Dendritic cell treated with granulocyte-macrophage colony-stimulating factor and Interleukin-4, amounts not matched to agents 40 ng/mL and 50 ng/mL, for 4 days (primary cell): ENCODE measurements around the gene EXD3.

Source experiments
- H3K27ac Mint-ChIP-seq: one replicate; pipeline ENCODE4 v1.8.0; 2022; ENCODE audit warnings: mild to moderate bottlenecking, mixed read lengths
- H3K27me3 Mint-ChIP-seq: one replicate; pipeline ENCODE4 v1.8.0; 2022; ENCODE audit warnings: mild to moderate bottlenecking, mixed read lengths
- H3K36me3 Mint-ChIP-seq: one replicate; pipeline ENCODE4 v1.8.0; 2022; ENCODE audit warnings: low read depth, mixed read lengths
- H3K4me1 Mint-ChIP-seq: one replicate; pipeline ENCODE4 v1.8.0; 2022; ENCODE audit warnings: low read depth, mixed read lengths
- H3K4me3 Mint-ChIP-seq: one replicate; pipeline ENCODE4 v1.8.0; 2022; ENCODE audit warnings: mild to moderate bottlenecking, moderate library complexity, mixed read lengths
- H3K9me3 Mint-ChIP-seq: one replicate; pipeline ENCODE4 v1.8.0; 2022; ENCODE audit warnings: mixed read lengths
- intact Hi-C: fragments of 100-400 bp; cut with micrococcal nuclease; formaldehyde crosslinking; loops from one replicate; pipeline ENCODE4 v1.15.0; 2022

EXD3 gene

GRCh38 chr9:137376386-137376785, 46.6 kb downstream of the EXD3 start:
- Mint-ChIP-seq H3K27me3 (peaks cover 9% of the 10 kb centered on the region), H3K36me3 (peaks cover 16% of the 10 kb centered on the region), H3K4me1 (no peaks in the 10 kb centered on the region), H3K4me3 (no peak overlapping the region), H3K27ac (no peak overlapping the region), H3K9me3 (peaks cover 18% of the 10 kb centered on the region)
- intact Hi-C loops, result no loop called here

DNA sequence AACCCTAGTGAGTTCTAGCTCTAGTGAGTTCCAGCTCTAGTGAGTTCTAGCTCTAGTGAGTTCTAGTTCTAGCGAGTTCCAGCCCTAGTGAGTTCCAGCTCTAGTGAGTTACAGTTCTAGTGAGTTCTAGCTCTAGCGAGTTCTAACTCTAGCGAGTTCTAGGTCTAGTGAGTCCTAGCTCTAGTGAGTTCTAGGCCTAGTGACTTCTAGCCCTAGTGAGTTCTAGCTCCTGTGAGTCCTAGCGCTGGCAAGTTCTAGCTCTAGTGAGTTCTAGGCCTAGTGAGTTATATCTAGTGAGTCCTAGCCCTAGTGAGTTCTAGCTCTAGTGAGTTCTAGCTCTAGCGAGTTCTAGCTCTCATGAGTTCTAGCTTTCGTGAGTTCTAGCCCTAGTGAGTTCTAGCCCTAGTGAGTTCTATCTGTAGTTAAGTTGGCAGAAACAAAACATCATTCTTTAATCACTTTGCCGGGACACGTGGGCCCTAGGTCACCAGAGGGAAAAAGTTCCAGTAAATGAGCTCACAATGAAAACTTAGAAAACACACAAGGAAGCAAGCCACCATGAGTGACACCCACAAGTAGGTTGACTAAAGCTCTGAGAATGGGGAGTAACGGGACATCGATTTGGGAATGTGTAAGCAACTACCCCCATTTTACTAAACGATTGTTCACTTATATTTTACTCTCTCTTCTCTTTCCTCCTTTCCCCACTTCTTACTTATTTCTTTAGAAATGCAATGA, 47.5 kb downstream of the EXD3 start:
- H3K27me3 Mint-ChIP-seq, result peaks cover 9% of the 10 kb centered on the region
- intact Hi-C loops, result no loop called here
- peaks cover 18% of the 10 kb centered on the region for H3K9me3 Mint-ChIP-seq
- no peaks in the 10 kb centered on the region for H3K4me1 Mint-ChIP-seq
- H3K36me3 Mint-ChIP-seq, result peaks cover 16% of the 10 kb centered on the region
- no peak overlapping the region for H3K27ac Mint-ChIP-seq
- no peak overlapping the region for H3K4me3 Mint-ChIP-seq

DNA sequence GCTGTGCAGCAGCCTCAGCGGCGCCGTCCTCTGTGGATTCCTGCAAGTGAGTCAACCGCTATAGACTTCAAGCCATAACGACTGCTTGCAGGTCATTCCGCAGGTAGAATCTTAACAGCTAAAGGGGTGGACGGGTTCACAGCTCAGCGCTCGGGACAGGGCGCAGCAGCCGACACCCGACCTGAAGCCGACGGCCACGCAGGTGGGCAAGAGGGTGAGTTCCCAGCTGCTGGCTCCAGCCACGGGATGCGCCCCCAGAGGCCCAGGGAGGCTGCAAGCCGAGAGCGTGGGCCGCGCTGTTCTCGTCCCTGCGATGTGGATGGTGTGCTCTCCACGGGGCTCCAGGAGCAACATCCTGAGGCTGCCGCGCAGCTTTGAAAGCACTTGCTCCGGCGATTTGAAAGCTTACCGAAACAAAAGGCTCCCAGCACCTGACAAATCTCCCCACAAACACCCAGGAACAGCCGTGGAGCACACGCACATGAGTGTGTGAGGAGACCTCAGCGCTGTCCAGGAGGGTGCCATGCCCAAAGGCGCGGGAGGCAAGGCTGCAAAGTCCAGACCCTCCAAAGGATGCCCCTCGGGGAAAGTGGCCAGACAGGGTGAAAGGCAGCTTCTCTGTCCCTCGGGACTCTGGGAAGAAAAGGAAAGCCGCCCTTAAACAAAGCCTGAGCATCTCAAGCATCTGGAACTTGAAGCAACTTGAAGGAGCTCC, 48.7 kb downstream of the EXD3 start:
- intact Hi-C loops, result no loop called here
- Mint-ChIP-seq H3K27me3 (peaks cover 9% of the 10 kb centered on the region), H3K4me3 (no peak overlapping the region), H3K4me1 (no peaks in the 10 kb centered on the region), H3K9me3 (peaks cover 11% of the 10 kb centered on the region), H3K27ac (no peak overlapping the region), H3K36me3 (peaks cover 9% of the 10 kb centered on the region)

DNA sequence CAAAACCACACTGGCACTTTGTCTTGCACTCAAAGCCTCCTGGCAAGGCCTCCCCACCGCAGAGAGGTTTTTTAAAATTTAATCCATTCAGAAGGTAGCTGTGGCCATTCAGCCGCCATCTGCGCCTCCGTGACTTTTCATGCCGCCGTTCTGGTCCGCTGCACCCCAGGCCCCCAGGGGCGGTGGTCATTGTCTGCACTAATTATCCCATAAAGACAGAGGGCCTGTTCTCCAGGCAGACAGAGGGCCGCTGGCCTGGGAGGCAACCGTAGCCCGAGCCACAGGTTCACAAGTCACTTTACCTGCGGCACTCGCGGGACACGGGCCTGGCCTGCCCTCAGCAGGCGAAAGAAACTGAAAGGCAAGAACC, 49.4 kb downstream of the EXD3 start:
- no peak overlapping the region for H3K4me3 Mint-ChIP-seq

GRCh38 chr9:137372693-137373610, 50.0 kb downstream of the EXD3 start:
- H3K4me3 Mint-ChIP-seq, result no peak overlapping the region
- peaks cover 6% of the 10 kb centered on the region for H3K27me3 Mint-ChIP-seq
- peaks cover 7% of the 10 kb centered on the region for H3K36me3 Mint-ChIP-seq
- no peak overlapping the region for H3K27ac Mint-ChIP-seq
- peaks cover 9% of the 10 kb centered on the region for H3K9me3 Mint-ChIP-seq
- no peaks in the 10 kb centered on the region for H3K4me1 Mint-ChIP-seq
- intact Hi-C loops, result no loop called here

More for the DNA sequence above, 49.4 kb downstream of the EXD3 start:
- intact Hi-C loops, result no loop called here
- Mint-ChIP-seq H3K27ac (no peak overlapping the region), H3K27me3 (peaks cover 9% of the 10 kb centered on the region), H3K4me1 (no peaks in the 10 kb centered on the region), H3K36me3 (peaks cover 7% of the 10 kb centered on the region), H3K9me3 (peaks cover 9% of the 10 kb centered on the region)

GRCh38 chr9:137371946-137372651, 50.9 kb downstream of the EXD3 start:
- H3K4me3 Mint-ChIP-seq, result no peak overlapping the region
- H3K9me3 Mint-ChIP-seq, result peaks cover 9% of the 10 kb centered on the region
- no peaks in the 10 kb centered on the region for H3K4me1 Mint-ChIP-seq
- intact Hi-C loops, result no loop called here
- peaks cover 6% of the 10 kb centered on the region for H3K27me3 Mint-ChIP-seq
- peaks cover 14% of the 10 kb centered on the region for H3K36me3 Mint-ChIP-seq
- no peak overlapping the region for H3K27ac Mint-ChIP-seq

- peaks cover 14% of the 10 kb centered on the region for H3K36me3 Mint-ChIP-seq
- peaks cover 2% of the 10 kb centered on the region for H3K27me3 Mint-ChIP-seq
- no peaks in the 10 kb centered on the region for H3K4me1 Mint-ChIP-seq
- H3K4me3 Mint-ChIP-seq, result no peak overlapping the region
- intact Hi-C loops, result no loop called here
- H3K9me3 Mint-ChIP-seq, result peaks cover 9% of the 10 kb centered on the region
- no peak overlapping the region for H3K27ac Mint-ChIP-seq
These were observed 51.4 kb downstream of the EXD3 start for GRCh38 chr9:137371521-137371941.

DNA sequence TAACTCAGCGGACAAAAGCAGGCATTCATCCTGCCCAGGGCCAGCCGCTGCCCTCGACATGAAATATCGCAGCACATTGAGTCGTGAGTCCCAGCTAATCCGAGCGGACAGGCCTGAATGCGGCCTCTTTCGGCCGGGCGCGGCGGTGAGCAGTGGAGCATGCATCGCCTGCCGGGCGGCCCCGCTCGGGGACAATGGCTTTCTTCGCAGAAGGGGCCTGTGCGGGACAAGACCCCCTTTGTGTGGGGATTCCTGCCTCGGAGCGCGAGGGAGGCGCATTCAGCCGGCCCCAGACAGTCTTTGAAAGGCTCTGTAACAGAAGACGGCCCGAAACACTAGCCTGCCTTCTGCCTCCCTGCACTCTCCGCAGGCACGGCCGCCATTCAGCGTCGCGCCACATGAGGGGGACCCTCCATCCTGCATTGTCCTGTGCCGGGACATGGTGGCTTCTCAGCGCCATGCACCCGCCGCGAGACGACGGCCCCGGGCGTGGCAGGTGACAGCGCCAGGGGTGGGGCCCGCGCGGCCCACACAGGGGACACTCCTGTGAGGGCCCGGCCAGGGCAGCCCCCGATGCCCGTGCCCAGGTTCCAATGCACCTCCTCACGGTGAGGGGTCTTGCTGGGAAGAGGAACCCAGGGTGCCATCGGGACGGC, 52.0 kb downstream of the EXD3 start:
- H3K9me3 Mint-ChIP-seq, result peaks cover 6% of the 10 kb centered on the region
- H3K27ac Mint-ChIP-seq, result no peak overlapping the region
- no peaks in the 10 kb centered on the region for H3K4me1 Mint-ChIP-seq
- no peak overlapping the region for H3K4me3 Mint-ChIP-seq
- peaks cover 2% of the 10 kb centered on the region for H3K27me3 Mint-ChIP-seq
- peaks cover 14% of the 10 kb centered on the region for H3K36me3 Mint-ChIP-seq
- intact Hi-C loops, result no loop called here

DNA sequence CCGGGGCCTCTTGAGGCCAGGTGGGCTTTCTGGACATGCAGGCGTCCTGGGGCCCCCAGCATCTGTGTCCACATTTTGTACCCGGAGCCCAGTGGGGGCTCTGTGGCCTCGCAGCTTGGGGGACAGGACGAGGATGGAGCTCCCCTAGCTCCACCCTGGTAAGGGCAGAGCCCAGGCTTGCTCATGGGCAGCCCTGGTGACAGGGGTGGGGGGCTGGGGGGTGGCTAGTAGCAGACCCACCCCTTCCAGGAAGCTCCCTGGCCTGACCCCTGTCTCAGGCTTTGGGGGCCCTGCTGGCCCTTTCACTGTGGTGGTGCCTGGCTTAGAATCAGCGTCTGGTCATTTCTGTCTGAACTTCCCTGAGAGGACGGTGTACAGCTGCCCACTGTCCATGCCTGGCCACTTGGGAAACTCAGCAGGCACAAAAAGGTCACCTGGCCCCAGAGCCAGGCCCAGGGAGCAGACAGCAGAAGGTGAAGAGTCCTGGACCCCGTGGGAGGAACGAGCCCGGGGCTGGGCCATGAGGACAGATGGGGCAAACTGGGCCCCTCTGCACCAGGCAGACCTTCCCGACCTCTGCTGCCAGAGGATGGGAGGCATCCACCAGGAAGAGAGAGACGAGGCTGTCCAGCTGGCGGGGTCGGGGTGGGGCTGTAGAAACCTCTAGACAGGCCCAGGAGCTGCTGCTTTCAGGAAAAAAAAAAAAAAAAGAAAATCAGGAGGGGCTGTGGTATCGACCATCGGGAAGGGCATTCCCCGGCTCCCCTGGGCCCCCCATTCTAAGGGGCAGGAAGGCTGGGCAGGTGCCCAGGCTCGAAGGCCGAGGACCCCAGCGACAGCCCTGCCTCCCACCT, 52.8 kb downstream of the EXD3 start:
- peaks cover 6% of the 10 kb centered on the region for H3K4me1 Mint-ChIP-seq
- intact Hi-C loops, result no loop called here

DNA sequence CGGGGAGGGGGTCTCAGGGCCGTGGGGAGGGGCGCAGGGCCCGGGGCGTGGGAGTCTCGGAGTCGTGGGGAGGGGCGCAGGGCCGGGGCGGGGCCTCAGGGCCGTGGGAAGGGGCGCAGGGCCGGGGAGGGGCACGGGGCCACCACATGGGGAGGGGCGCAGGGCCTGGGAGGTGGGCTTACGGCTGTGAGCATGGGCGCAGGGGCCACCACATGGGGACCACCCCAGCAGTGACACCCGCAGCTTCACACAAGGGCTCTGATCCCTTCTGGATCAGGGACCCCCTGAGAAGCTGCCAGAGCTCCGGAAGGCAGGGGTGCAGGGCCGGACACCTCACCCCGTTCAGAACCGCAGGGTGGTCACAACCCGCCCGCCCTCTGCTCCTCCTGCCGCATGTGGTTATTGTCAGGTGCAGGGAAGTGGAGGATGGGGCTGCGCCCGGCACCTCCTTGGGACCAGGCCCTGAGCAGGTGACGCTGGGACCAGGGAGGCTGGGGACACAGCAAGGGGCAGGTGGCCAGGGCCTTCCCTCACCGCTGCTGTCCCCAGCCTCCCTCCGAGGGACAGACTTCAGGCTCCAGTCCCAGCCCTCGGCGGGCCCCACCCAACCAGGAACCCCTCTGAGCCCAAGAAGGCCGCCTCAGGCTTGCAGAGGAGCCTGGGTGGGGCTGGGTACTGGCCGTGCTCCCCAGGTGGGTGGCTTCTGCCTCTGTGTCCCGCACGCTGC, 53.7 kb downstream of the EXD3 start:
- intact Hi-C loops, result no loop called here
- Mint-ChIP-seq H3K4me3 (no peak overlapping the region), H3K36me3 (peaks cover 14% of the 10 kb centered on the region), H3K27ac (no peak overlapping the region), H3K4me1 (peaks cover 10% of the 10 kb centered on the region), H3K9me3 (no peaks in the 10 kb centered on the region), H3K27me3 (peaks cover 2% of the 10 kb centered on the region)

More for the DNA sequence above, 52.8 kb downstream of the EXD3 start:
- no peaks in the 10 kb centered on the region for H3K9me3 Mint-ChIP-seq
- peaks cover 2% of the 10 kb centered on the region for H3K27me3 Mint-ChIP-seq
- no peak overlapping the region for H3K4me3 Mint-ChIP-seq
- H3K36me3 Mint-ChIP-seq, result peaks cover 14% of the 10 kb centered on the region
- no peak overlapping the region for H3K27ac Mint-ChIP-seq

GRCh38 chr9:137368431-137369035, 54.4 kb downstream of the EXD3 start:
- intact Hi-C loops, result no loop called here
- no peaks in the 10 kb centered on the region for H3K9me3 Mint-ChIP-seq
- no peaks in the 10 kb centered on the region for H3K27me3 Mint-ChIP-seq
- no peak overlapping the region for H3K27ac Mint-ChIP-seq
- no peak overlapping the region for H3K4me3 Mint-ChIP-seq
- H3K36me3 Mint-ChIP-seq, result peaks cover 14% of the 10 kb centered on the region
- H3K4me1 Mint-ChIP-seq, result peaks cover 10% of the 10 kb centered on the region
